Hematopoietic multipotent progenitor cell treated with erythropoietin and hydrocortisone succinate and interleukin-3 and kit ligand, for 4 days (in vitro differentiated cells): ENCODE data around the gene PNKD.
A peak's percentile ranks its signal among the peaks of the same experiment; 100 is the strongest.
"Not testable (repeated sequence)": the region's sequence is repeated elsewhere in the genome, so short reads cannot be mapped to it uniquely, and the experiment has no call there.

Source experiments
- DNase-seq: peaks from one replicate; pipeline ENCODE4 v3.0.0-alpha.2; 2015

Gene PNKD

DNA sequence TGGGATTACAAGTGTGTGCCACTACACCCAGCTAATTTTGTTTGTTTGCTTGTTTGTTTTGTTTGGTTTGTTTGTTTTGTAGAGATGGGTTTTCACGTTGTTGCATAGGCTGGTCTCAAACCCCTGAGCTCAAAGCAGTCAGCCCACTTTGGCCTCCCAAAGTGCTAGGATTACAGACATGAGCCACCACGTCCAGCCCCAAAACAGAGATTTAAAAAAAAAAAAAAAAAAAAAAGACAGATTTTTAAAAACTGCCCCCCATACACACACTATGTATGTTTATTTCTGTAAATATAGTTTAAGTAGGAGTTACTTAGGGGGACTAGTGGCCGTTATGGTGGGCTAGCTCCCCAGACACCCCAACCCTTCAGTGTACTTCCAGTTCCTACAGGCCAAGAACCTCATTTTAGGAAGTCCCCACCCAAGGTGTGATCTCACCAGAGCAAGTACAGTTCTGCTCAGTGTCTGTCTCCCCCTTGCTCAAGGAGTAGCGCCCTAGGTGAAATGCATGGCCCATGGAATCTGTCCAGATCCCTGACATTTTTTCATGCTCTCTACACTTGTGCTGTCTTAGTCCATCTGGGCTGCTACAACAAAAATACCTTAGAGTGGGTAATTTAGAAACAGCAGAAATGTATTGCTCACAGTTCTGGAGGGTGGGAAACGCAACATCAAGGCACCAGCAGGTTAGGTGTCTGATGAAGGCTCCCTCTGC, 23.6 kb downstream of the PNKD start:
- DNase-seq: peak; percentile 55

- no peak for DNase-seq
Observed at GRCh38 chr2:218294430-218295022, 24.2 kb downstream of the PNKD start.

DNA sequence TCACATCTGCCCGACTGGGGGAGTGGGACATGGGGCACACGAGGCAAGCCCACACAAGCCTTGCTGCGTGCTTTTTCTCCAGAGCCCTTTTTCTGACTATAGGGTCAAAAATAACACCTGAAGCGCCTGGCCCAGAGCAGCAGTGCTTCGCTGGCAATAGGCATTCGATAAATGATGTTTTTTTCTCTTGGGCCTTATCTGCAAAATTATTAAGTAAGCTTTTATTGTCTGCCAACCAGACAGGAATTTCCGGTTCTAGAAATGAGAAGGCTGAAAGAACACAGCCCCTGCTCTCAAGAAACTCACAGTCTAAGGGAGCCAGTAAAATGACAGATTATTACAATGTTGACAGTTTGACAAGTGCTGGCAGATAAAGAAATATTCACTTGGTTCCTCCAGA, 24.7 kb downstream of the PNKD start:
- DNase-seq: no peak

- DNase-seq: no peak
Observed at GRCh38 chr2:218296200-218296599, 25.9 kb downstream of the PNKD start.

DNA sequence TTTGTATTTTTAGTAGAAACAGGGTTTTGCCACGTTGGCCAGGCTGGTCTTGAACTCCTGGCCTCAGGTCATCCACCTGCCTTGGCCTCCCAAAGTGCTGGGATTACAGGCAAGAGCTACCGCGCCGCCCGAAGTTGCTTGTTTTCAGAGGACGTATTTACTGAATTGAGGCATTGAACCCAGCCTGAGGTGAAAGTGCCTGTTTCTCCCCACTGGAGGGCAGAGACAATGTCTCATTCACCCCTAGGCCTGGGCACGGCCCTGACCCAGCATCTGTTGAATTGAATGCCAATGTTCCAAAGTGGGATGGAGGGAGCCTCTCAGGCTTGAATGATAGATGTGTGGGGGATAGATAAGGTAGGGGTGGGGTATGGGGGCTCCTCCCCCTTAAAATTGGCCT, 26.5 kb downstream of the PNKD start:
- DNase-seq: peak; percentile 69

DNA sequence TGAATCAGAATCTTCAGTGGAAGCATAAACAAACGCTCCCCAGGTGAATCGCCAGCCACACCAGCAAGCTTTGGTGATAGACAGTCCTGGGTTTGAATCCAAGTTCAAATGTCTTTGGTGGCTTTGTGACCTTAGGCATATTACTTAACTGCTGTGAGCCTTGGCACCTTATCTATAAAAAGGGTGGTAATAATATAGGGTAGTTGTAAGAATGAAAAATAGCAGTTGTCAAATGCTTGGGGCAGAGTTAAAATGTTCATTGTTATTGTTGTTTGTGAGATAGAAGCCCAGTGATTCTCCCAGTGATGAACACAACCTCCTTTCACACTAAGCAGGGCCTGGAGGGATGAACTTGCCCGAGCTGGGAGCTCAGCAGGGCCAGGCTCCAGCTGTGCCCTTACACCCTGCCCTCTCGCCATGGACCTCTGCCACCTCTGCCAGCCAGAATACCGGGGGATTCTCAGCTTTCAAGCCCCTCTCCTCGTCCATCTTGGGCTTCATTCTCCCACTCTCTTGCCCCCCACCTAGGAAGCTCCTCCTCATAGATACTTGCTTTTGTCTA, 28.1 kb downstream of the PNKD start:
- DNase-seq: no peak

DNA sequence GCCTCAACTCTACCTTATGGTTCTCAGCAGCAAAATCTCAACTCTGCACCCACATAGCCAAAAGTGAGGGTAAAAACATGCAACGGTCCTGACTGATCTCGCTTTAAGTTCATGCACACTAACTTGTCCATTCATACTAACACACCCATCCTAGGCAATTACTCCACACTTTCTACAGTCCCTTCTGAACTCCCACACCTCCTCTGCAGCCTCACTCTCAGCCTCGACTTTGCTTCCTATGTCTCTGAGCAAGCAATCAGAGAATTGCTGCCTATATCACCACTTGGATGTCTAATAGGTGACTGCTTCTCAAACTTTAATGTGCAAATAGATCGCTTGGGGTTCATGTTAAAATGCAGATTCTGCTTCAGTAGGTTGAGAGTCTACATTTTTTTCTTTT, 29.8 kb downstream of the PNKD start:
- no peak for DNase-seq

DNA sequence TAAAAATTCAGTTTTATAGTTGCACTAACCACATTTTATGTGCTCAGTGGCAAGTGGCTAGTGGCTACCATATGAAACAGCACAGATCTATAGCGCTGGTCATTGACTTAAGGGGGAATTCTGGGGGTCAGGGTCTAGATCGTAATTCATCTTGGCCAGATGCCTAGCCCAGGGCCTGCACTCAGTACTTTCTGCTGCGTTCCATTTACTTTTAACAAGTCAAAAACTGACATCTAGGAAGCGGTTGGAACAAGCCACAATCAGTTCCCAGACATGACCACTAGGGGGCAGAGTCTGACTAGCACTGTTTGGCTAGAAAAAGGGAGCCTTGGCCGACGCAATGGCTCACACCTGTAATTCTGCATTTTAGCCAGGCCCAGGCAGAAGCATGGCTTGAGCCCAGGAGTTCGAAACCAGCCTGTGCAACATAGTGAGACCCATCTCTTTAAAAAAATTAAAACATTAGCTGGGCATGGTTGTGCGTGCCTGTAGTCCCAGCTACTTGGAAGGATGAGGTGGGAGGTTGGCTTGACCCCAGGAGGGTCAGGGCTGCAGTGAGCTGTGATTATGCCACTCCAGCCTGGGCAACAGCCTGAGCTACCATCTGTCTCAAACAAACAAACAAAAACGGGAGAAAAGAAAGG, 31.0 kb downstream of the PNKD start:
- peak; percentile 95 for DNase-seq

DNA sequence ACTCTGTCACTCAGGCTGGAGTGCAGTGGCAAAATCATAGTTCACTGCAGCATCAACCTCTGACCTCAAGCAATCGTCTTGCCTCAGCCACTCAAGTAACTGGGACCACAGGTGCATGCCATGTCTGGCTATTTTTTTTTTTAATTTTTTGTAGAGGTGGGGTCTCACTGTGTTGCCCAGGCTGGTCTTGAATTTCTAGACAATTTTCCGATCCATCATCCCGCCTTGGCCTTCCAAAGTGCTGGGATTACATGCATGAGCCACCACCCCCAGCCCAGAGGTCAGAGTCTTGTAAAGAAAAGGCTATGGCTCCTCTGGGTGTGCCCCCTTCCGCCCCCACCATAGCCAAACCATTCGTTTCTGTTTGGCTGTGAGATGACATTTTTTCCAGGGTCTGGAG, 35.1 kb downstream of the PNKD start:
- no peak for DNase-seq

- DNase-seq: no peak
Observed at GRCh38 chr2:218306184-218306920, 36.0 kb downstream of the PNKD start.

- DNase-seq: no peak
Observed at GRCh38 chr2:218307415-218308090, 37.2 kb downstream of the PNKD start.

GRCh38 chr2:218310853-218311540, 40.7 kb downstream of the PNKD start:
- DNase-seq: no peak

DNA sequence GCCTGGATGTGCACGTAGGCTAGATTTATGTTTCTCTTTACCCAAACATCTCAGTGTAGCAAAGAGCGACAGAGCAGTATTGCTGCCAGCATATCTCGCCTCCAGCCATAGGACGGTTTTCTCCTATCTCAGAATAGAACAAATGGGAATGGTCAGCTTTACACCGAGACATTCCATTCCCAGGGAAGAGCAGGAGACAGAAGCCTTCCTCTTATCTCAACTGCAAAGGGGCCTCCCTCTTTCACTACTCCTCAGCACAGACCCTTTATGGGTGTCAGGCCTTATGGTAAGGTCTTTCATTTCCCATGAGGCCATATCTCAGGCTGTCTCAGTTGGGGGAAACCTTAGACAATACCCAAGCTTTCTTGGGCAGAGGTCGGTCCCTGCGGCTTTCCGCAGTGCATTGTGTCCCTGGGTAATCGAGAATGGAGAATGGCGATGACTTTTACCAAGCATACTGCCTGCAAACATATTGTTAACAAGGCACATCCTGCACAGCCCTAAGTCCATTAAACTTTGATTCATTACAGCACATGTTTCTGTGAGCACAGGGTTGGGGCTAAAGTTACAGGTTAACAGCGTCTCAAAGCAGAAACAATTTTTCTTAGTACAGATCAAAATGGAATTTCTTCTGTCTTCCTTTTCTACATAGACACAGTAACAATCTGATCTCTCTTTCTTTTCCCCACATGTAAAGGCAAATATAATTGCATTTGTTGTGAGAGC, 41.4 kb downstream of the PNKD start:
- not testable (repeated sequence) for DNase-seq

DNA sequence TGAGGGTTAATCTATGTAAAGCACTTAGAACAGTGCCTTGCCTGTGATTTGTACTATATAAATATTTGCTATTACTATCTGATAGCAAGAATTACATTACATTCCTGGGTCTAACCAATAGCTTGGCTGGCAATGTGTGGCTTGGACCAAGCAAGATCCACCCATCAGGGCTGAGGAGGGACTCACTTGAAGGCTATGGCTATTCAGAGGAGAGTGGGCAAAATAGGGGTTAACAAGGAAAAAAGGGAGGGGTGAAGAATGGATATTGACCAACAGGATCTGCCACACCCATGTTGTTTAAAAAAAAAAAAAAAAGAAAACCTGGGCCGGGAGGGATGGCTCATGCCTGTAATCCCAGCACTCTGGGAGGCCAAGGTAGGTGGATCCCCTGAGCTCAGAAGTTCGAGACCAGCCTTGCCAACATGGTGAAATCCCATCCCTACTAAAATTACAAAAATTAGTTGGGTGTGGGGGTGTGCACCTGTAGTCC, 42.0 kb downstream of the PNKD start:
- no peak for DNase-seq

GRCh38 chr2:218313356-218313755, 43.0 kb downstream of the PNKD start:
- no peak for DNase-seq

GRCh38 chr2:218314764-218315163, 44.4 kb downstream of the PNKD start:
- not testable (repeated sequence) for DNase-seq

- no peak for DNase-seq
Observed at GRCh38 chr2:218315397-218315796, 45.1 kb downstream of the PNKD start.

DNA sequence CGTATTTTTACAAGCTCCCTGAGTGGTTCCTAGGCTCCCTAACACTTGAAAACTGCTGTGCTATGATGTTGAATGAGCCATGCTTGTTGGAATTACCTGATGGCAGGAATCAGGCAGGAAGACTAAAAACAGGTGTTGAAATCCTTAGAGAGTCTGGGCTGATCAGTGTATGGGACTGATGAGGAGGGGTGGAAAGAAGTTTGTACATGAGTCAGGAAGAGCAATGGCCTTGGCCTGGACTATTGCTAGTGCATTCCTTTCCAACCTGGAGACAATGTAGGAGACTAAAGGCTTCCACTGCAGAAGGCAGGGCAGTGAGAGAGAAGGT, 46.9 kb downstream of the PNKD start:
- DNase-seq: no peak

DNA sequence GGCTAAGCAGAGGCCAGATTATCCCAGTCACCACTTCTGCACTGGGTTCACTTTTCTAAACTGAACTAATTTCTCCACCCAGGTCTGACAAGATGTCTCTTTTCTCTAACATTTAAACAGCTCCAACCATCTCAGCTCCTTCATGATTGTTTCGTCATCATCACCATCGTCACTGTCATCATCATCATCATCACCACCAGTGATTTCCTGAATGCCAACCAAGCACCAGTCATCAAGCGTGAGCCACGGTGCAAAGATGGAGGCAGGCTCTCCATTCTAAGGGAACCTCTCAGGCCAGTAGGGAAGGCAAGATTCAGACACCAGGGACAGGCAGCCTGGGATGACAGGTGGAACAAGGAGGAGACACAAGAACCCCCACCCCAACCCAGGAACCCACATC, 47.5 kb downstream of the PNKD start:
- no peak for DNase-seq

DNA sequence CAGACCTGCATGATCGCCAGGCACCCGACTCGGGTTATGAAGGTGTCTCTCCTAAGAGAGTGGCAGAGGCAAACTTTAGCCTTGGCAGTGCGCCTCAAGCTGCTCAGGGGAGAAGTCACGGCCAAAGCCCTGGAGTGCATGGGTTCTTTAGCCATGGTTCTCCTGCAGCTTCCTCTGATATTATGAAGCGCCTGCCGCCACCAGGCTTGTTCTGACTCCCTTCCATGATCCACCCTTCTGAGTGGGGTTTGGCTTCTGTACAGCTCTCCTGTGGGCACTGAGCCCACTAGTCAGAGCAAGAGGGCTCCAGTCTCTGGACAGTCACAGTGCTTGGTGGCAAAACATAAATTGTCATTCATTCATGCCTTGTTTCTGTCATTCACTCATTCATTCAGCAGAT, 47.9 kb downstream of the PNKD start:
- no peak for DNase-seq

- peak; percentile 50 for DNase-seq
Observed at GRCh38 chr2:218319813-218320365, 49.6 kb downstream of the PNKD start.
